ENCODE measurements around the gene MAP2K3.
"Not testable (repeated sequence)": the region's sequence is repeated elsewhere in the genome, so short reads cannot be mapped to it uniquely, and the experiment has no call there.

Gene MAP2K3

GRCh38 chr17:21307273-21307625 lies 22.7 kb downstream of the MAP2K3 start:
- not testable (repeated sequence) for H3K4me2 ChIP-seq (ENCODE audit: low read length); H4K20me1 ChIP-seq (ENCODE audit: insufficient read depth, low read length); H3F3A ChIP-seq (ENCODE audit: insufficient read depth, low read length); H3K27me3 ChIP-seq (ENCODE audit: insufficient read depth, low read length); H3K9ac ChIP-seq (ENCODE audit: low read length); H2AFZ ChIP-seq (ENCODE audit: low read length); H3K9me2 ChIP-seq (ENCODE audit: low read depth, low read length); H3K4me3 ChIP-seq (ENCODE audit: low read depth, low read length, poor library complexity, severe bottlenecking); H3K79me2 ChIP-seq (ENCODE audit: insufficient read depth, low read length); H3K27ac ChIP-seq (ENCODE audit: low read depth, low read length, poor library complexity, severe bottlenecking); H3K9me3 ChIP-seq (ENCODE audit: low read length)
- peaks cover 15% of the 10 kb centered on the region for H3K4me1 ChIP-seq (ENCODE audit: insufficient read depth, low read length, severe bottlenecking)
- H3K36me3 ChIP-seq (ENCODE audit: insufficient read depth, low read length): peaks cover 44% of the 10 kb centered on the region

DNA sequence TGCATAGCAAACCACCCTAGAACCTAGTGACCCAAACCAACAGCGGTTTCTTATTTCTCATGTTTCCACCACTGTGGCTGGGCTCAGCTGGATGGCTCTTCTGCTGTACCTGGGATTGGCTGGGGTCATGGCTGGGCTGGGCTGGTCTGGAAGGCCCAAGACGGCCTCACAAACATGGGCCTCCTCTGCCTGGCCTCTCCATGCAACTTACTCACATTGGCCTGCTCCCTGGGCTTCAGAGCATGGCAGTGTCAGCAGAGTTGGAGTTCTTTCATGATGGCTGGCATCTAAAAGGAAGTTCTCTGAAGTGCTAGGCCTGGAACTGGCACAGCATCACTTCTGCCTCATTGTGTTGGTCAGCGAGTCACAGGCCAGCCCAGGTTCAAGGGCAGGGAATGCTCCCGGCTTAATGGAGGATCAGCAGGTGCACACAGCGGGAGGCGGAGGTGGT lies 24.4 kb downstream of the MAP2K3 start:
- not testable (repeated sequence) for H3K4me2 ChIP-seq (ENCODE audit: low read length); H3K9ac ChIP-seq (ENCODE audit: low read length); H3F3A ChIP-seq (ENCODE audit: insufficient read depth, low read length); H3K79me2 ChIP-seq (ENCODE audit: insufficient read depth, low read length); H3K27me3 ChIP-seq (ENCODE audit: insufficient read depth, low read length); H2AFZ ChIP-seq (ENCODE audit: low read length); H3K9me2 ChIP-seq (ENCODE audit: low read depth, low read length); H4K20me1 ChIP-seq (ENCODE audit: insufficient read depth, low read length); H3K4me3 ChIP-seq (ENCODE audit: low read depth, low read length, poor library complexity, severe bottlenecking); H3K27ac ChIP-seq (ENCODE audit: low read depth, low read length, poor library complexity, severe bottlenecking); H3K9me3 ChIP-seq (ENCODE audit: low read length)
- Histone ChIP-seq H3K4me1 (ENCODE audit: insufficient read depth, low read length, severe bottlenecking) (peaks cover 15% of the 10 kb centered on the region), H3K36me3 (ENCODE audit: insufficient read depth, low read length) (peaks cover 37% of the 10 kb centered on the region)

DNA sequence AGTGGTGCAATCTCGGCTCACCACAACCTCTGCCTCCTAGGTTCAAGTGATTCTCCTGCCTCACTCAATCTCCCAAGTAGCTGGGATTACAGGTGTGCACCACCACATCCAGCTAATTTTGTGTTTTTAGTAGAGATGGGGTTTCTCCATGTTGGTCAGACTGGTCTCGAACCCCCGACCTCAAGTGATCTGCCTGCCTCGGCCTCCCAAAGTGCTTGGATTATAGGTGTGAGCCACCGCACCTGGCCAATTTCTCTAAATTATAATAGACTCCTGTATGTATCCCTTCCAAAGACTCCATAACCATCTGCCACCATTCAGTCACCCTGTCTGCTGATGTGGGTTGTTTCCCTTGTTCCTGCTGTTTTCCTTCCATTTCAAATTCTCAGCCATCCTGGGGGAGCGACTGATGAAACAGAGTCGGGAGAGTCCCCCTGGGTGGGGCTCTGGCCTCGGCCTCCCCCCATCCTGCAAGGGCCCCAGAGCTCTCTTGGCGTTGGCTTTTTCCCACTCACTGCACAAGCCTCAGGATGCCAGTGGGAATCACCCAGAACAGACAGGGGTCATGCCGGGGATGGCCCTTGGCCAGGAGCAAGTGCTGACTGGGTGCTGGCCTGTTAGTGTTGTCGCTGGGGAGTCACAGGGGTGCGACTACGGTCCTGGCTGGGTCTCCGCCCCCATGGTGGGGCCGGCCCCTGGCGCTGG lies 25.7 kb downstream of the MAP2K3 start:
- H4K20me1 ChIP-seq (ENCODE audit: insufficient read depth, low read length): not testable (repeated sequence)
- peak overlapping the region; percentile 44; the same call in 1 of the 2 replicates for H3K4me2 ChIP-seq (ENCODE audit: low read length)

DNA sequence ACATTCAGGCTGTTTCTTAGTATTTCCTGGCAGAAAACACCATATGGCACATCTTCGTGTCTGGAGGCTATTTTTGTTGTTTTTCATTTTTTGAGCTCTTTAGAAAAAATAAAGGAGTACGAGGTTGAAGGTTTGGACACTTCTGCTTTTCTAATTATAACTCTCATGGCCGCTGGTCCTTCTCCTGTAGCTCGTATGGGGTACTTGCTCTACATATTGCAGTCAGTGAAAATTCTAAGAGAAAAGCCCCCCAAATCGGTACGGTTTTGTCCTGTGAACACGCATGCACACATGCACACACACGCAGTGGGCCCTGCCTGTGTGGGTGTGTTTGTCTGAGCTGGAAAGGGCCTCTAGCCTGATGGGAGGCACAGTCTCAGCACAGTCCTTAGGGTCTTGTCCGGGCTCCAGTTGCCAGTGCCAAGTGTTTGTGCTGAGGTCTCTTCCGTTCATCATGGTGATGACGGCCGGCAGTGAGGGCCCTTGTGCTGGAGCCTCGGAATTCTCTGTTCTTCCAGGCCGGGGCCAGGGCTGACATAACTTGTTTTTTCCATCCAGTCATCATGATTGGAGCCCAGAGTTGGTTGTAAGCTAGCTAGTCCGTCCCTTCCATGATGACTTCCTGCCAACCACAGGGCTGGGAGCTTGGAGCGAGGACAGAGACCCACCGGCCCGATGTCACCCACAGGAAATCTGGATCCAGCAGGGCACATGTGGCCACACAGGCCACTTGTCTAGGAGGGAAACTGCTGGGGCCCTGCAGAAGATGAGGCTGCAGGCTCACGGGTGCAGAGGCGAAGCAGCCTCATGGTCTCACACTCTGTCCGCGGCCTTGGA lies 26.5 kb downstream of the MAP2K3 start:
- Histone ChIP-seq H3K27ac (ENCODE audit: low read depth, low read length, poor library complexity, severe bottlenecking) (peak overlapping the region; percentile 86), H3K36me3 (ENCODE audit: insufficient read depth, low read length) (peaks cover 26% of the 10 kb centered on the region), H3K4me2 (ENCODE audit: low read length) (peak overlapping the region; percentile 44; the same call in 1 of the 2 replicates), H3K4me1 (ENCODE audit: insufficient read depth, low read length, severe bottlenecking) (peaks cover 15% of the 10 kb centered on the region)
- H2AFZ ChIP-seq (ENCODE audit: low read length); H3K4me3 ChIP-seq (ENCODE audit: low read depth, low read length, poor library complexity, severe bottlenecking); H3K27me3 ChIP-seq (ENCODE audit: insufficient read depth, low read length); H3K9ac ChIP-seq (ENCODE audit: low read length); H3K79me2 ChIP-seq (ENCODE audit: insufficient read depth, low read length); H3K9me3 ChIP-seq (ENCODE audit: low read length); H4K20me1 ChIP-seq (ENCODE audit: insufficient read depth, low read length); H3F3A ChIP-seq (ENCODE audit: insufficient read depth, low read length); H3K9me2 ChIP-seq (ENCODE audit: low read depth, low read length): not testable (repeated sequence)

More for the DNA sequence above, 25.7 kb downstream of the MAP2K3 start:
- H3K9me3 ChIP-seq (ENCODE audit: low read length); H3F3A ChIP-seq (ENCODE audit: insufficient read depth, low read length); H2AFZ ChIP-seq (ENCODE audit: low read length); H3K27me3 ChIP-seq (ENCODE audit: insufficient read depth, low read length); H3K9ac ChIP-seq (ENCODE audit: low read length); H3K9me2 ChIP-seq (ENCODE audit: low read depth, low read length); H3K79me2 ChIP-seq (ENCODE audit: insufficient read depth, low read length): not testable (repeated sequence)
- peaks cover 26% of the 10 kb centered on the region for H3K36me3 ChIP-seq (ENCODE audit: insufficient read depth, low read length)
- H3K4me3 ChIP-seq (ENCODE audit: low read depth, low read length, poor library complexity, severe bottlenecking): peak overlapping the region; percentile 10
- peaks cover 15% of the 10 kb centered on the region for H3K4me1 ChIP-seq (ENCODE audit: insufficient read depth, low read length, severe bottlenecking)
- H3K27ac ChIP-seq (ENCODE audit: low read depth, low read length, poor library complexity, severe bottlenecking): peak overlapping the region; percentile 86

- Histone ChIP-seq H3K9me3 (ENCODE audit: low read length) (no peaks in the 10 kb centered on the region), H3K4me1 (ENCODE audit: insufficient read depth, low read length, severe bottlenecking) (peaks cover 15% of the 10 kb centered on the region), H3K4me2 (ENCODE audit: low read length) (no peak overlapping the region), H3K9me2 (ENCODE audit: low read depth, low read length) (no peaks in the 10 kb centered on the region), H3K27ac (ENCODE audit: low read depth, low read length, poor library complexity, severe bottlenecking) (no peak overlapping the region), H4K20me1 (ENCODE audit: insufficient read depth, low read length) (no peaks in the 10 kb centered on the region), H3K9ac (ENCODE audit: low read length) (no peak overlapping the region), H3F3A (ENCODE audit: insufficient read depth, low read length) (no peaks in the 10 kb centered on the region), H3K27me3 (ENCODE audit: insufficient read depth, low read length) (no peaks in the 10 kb centered on the region), H3K79me2 (ENCODE audit: insufficient read depth, low read length) (no peaks in the 10 kb centered on the region), H2AFZ (ENCODE audit: low read length) (no peak overlapping the region), H3K4me3 (ENCODE audit: low read depth, low read length, poor library complexity, severe bottlenecking) (no peak overlapping the region), H3K36me3 (ENCODE audit: insufficient read depth, low read length) (peaks cover 23% of the 10 kb centered on the region)
- TF ChIP-seq, protein P1, sequence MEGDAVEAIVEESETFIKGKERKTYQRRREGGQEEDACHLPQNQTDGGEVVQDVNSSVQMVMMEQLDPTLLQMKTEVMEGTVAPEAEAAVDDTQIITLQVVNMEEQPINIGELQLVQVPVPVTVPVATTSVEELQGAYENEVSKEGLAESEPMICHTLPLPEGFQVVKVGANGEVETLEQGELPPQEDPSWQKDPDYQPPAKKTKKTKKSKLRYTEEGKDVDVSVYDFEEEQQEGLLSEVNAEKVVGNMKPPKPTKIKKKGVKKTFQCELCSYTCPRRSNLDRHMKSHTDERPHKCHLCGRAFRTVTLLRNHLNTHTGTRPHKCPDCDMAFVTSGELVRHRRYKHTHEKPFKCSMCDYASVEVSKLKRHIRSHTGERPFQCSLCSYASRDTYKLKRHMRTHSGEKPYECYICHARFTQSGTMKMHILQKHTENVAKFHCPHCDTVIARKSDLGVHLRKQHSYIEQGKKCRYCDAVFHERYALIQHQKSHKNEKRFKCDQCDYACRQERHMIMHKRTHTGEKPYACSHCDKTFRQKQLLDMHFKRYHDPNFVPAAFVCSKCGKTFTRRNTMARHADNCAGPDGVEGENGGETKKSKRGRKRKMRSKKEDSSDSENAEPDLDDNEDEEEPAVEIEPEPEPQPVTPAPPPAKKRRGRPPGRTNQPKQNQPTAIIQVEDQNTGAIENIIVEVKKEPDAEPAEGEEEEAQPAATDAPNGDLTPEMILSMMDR (IDR thresholded peaks at IDR 0.05; ENCODE audit: low read length): no peak
- TF ChIP-seq EZH2 (IDR thresholded peaks at IDR 0.05; ENCODE audit: borderline replicate concordance, low read length): no peak
Observed at GRCh38 chr17:21313320-21313719, 28.8 kb downstream of the MAP2K3 start.

DNA sequence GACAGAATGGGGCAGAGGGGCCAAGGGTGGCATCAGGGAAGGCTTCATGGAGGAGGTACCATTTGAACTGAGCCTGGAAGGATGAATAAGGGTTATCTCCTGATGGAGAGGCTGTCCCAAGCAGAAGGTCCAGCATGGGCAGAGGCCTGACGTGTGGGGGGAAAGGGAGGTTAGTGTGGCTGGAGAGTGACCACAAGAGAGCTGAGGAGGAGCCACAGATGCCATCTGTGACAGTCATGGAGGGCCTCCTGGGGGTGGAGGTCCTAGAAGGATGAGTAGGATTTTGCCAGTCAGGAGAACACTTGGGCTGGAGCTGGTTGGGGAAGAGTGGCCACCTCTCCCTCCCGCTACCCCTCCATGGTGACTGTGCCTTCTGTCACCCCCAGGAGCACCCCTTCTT lies 29.2 kb downstream of the MAP2K3 start:
- H3K4me1 ChIP-seq (ENCODE audit: insufficient read depth, low read length, severe bottlenecking): peaks cover 15% of the 10 kb centered on the region
- H3K36me3 ChIP-seq (ENCODE audit: insufficient read depth, low read length): peaks cover 18% of the 10 kb centered on the region
- H3K9me2 ChIP-seq (ENCODE audit: low read depth, low read length); H3K27me3 ChIP-seq (ENCODE audit: insufficient read depth, low read length); H3K9me3 ChIP-seq (ENCODE audit: low read length); H3K4me2 ChIP-seq (ENCODE audit: low read length); H3K4me3 ChIP-seq (ENCODE audit: low read depth, low read length, poor library complexity, severe bottlenecking); H4K20me1 ChIP-seq (ENCODE audit: insufficient read depth, low read length); H3K9ac ChIP-seq (ENCODE audit: low read length); H3F3A ChIP-seq (ENCODE audit: insufficient read depth, low read length); H3K79me2 ChIP-seq (ENCODE audit: insufficient read depth, low read length); H3K27ac ChIP-seq (ENCODE audit: low read depth, low read length, poor library complexity, severe bottlenecking); H2AFZ ChIP-seq (ENCODE audit: low read length): not testable (repeated sequence)

All from OCI-LY1 (cell line).